DND-41 (cell line): ENCODE results near the gene EXOC3L2.

Source experiments
- ATAC-seq: fragments of 200-7000 bp; cut with Tn5 transposase; 3 replicates; pipeline ENCODE4 v1.9.1; 2021; ENCODE audit warnings: low read depth; ENCODE audit not compliant: insufficient read depth
- DNase-seq: peaks from one replicate; pipeline ENCODE4 v3.0.0-alpha.2; 2020
- H2AFZ ChIP-seq: 2 replicates; pipeline ENCODE4 v1.6.0; 2012; ENCODE audit warnings: low read depth, low read length
- H3K27ac ChIP-seq: 2 replicates; pipeline ENCODE4 v1.5.1; 2012; ENCODE audit warnings: low read length, inconsistent platforms
- H3K27me3 ChIP-seq: fragments of 200-600 bp; sonication (generic); 2 replicates; pipeline ENCODE4 v1.6.0; 2012; ENCODE audit warnings: low read length, mild to moderate bottlenecking, inconsistent platforms; ENCODE audit not compliant: insufficient read depth, poor library complexity
- H3K36me3 ChIP-seq: 2 replicates; pipeline ENCODE4 v1.5.1; 2012; ENCODE audit warnings: low read length, inconsistent platforms; ENCODE audit not compliant: insufficient read depth
- H3K4me1 ChIP-seq: 2 replicates; pipeline ENCODE4 v1.5.1; 2012; ENCODE audit warnings: mild to moderate bottlenecking, low read length; ENCODE audit not compliant: insufficient read depth
- H3K4me2 ChIP-seq: 2 replicates; pipeline ENCODE4 v1.6.0; 2012; ENCODE audit warnings: mild to moderate bottlenecking, moderate library complexity, low read length, inconsistent platforms; ENCODE audit not compliant: insufficient read depth
- H3K4me3 ChIP-seq, 2 experiments: fragments of 200-600 bp in 1 of 2; shearing (Covaris generic) in 1 of 2; 2 replicates each; pipeline ENCODE4 v1.5.1; 2012 to 2016; ENCODE audit warnings: inconsistent platforms in 2 of 2, low read length in 2 of 2, mild to moderate bottlenecking in 2 of 2, low read depth in 1 of 2, moderate library complexity in 1 of 2
- H3K79me2 ChIP-seq: 2 replicates; pipeline ENCODE4 v1.6.0; 2012; ENCODE audit warnings: low read length, inconsistent platforms; ENCODE audit not compliant: insufficient read depth
- H3K9ac ChIP-seq: 2 replicates; pipeline ENCODE4 v1.6.0; 2012; ENCODE audit warnings: low read depth, mild to moderate bottlenecking, inconsistent platforms, low read length, moderate library complexity
- H3K9me3 ChIP-seq: 2 replicates; pipeline ENCODE4 v1.5.1; 2012; ENCODE audit warnings: low read length, moderate library complexity, mild to moderate bottlenecking, inconsistent platforms; ENCODE audit not compliant: insufficient read depth, severe bottlenecking
- H4K20me1 ChIP-seq: 2 replicates; pipeline ENCODE4 v1.6.0; 2012; ENCODE audit warnings: low read length; ENCODE audit not compliant: insufficient read depth
- EZH2 ChIP-seq: IDR thresholded peaks from 3 replicates; pipeline ENCODE4 v1.6.1; 2012; ENCODE audit warnings: borderline replicate concordance, low read depth, mild to moderate bottlenecking, moderate library complexity, low read length, inconsistent platforms; ENCODE audit not compliant: severe bottlenecking
- TF ChIP-seq, protein P1 (sequence below): IDR thresholded peaks from 2 replicates; pipeline ENCODE4 v1.5.1; 2012; ENCODE audit warnings: borderline replicate concordance, low read length, moderate library complexity, mild to moderate bottlenecking; ENCODE audit not compliant: poor library complexity, severe bottlenecking; ENCODE audit errors: extremely low read depth

Gene EXOC3L2

DNA sequence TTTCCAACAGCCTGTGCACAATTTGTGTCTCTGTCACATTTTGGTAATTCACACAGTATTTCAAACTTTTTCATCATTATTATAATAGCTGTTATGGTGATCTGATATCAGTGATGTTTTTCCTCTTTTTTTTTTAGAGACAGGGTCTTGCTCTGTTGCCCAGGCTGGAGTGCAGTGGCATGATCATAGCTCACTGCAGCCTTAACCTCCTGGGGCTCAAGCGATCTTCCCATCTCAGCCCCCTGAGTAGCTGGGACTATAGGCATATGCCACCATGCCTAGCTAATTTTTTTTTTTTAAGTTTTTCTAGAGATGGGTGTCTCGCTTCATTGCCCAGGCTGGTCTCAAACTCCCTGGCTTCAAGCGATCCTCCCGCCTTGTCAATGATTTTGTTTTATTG is 11.6 kb upstream of the EXOC3L2 start:
- Histone ChIP-seq H3K9me3 (no peaks in the 10 kb centered on the region), H4K20me1 (peaks cover 28% of the 10 kb centered on the region), H3K36me3 (peaks cover 9% of the 10 kb centered on the region; the same call in 1 of the 2 replicates), H3K27ac (no peak overlapping the region), H2AFZ (no peak overlapping the region), H3K4me2 (no peak overlapping the region), H3K4me3 (no peak overlapping the region), H3K27me3 (no peaks in the 10 kb centered on the region), H3K9ac (no peak overlapping the region), H3K4me1 (peaks cover 24% of the 10 kb centered on the region), H3K79me2 (peaks cover 42% of the 10 kb centered on the region)
- no peak for TF ChIP-seq EZH2
- TF ChIP-seq, protein P1, sequence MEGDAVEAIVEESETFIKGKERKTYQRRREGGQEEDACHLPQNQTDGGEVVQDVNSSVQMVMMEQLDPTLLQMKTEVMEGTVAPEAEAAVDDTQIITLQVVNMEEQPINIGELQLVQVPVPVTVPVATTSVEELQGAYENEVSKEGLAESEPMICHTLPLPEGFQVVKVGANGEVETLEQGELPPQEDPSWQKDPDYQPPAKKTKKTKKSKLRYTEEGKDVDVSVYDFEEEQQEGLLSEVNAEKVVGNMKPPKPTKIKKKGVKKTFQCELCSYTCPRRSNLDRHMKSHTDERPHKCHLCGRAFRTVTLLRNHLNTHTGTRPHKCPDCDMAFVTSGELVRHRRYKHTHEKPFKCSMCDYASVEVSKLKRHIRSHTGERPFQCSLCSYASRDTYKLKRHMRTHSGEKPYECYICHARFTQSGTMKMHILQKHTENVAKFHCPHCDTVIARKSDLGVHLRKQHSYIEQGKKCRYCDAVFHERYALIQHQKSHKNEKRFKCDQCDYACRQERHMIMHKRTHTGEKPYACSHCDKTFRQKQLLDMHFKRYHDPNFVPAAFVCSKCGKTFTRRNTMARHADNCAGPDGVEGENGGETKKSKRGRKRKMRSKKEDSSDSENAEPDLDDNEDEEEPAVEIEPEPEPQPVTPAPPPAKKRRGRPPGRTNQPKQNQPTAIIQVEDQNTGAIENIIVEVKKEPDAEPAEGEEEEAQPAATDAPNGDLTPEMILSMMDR: no peak
- DNase-seq (no peak), ATAC-seq (no peak)

DNA sequence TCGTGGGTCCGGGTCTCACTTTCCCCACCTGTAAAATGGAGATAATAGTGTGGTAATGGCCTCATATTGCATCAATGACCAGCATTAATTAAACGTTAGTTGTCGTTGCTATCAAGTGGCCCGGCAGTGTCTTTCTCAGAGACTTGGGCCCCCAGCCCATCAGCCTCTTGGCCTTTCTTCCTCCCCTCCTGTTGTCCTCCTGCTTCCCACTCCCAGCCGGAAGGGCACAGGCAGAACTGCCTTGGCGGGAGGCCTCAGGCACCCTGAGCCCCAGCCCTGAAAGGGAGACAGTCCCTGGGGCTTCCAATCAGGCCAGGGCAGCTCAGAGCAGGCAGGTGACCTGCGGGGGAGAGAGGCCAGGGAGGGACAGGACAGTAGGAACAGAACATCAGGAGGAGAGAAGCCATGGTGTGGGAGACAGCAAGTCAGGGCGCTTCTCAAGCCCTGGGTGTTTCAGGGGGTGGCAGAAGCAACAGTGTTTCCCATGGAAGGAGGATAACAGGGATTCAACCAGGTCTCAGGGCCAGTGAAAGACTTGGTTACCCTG is 10.5 kb upstream of the EXOC3L2 start:
- peaks cover 26% of the 10 kb centered on the region for H3K4me1 ChIP-seq
- H2AFZ ChIP-seq: no peak overlapping the region
- H3K4me3 ChIP-seq: no peak overlapping the region
- no peaks in the 10 kb centered on the region for H3K9me3 ChIP-seq
- H3K27ac ChIP-seq: no peak overlapping the region
- H3K9ac ChIP-seq: no peak overlapping the region
- H3K79me2 ChIP-seq: peaks cover 46% of the 10 kb centered on the region
- ATAC-seq: no peak
- DNase-seq: no peak
- no peaks in the 10 kb centered on the region for H3K27me3 ChIP-seq
- H4K20me1 ChIP-seq: peaks cover 28% of the 10 kb centered on the region
- no peak for TF ChIP-seq EZH2
- TF ChIP-seq, protein P1: no peak
- peaks cover 9% of the 10 kb centered on the region; the same call in 1 of the 2 replicates for H3K36me3 ChIP-seq
- H3K4me2 ChIP-seq: no peak overlapping the region

DNA sequence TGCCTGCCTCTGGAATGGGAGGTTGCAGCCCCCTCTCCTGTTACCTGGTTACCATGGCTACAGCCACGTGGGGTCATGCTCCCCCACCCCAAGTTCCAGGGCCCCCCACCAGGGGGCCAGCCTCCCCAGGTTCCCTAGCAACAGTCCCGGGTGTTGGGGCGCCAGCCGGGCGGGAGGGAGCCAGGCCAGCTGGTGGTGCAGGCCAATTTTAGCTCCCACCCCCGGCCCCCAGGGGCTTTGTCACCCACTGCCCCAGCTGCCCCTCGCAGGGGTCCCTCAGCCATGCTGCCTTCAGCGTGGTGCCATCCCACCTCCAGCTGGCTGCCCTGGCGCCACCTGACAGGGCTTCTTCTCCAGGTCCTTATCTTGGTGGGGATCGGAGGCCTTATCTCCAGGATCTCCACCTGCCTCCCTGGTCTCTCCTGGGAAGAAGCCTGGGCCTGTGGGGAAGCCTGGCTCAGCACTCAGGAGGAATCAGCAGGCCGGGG is 8.9 kb upstream of the EXOC3L2 start:
- peaks cover 46% of the 10 kb centered on the region for H3K79me2 ChIP-seq
- no peaks in the 10 kb centered on the region for H3K9me3 ChIP-seq
- H3K27ac ChIP-seq: no peak overlapping the region
- no peak overlapping the region; a peak in 1 of 4 replicates for H3K4me3 ChIP-seq
- ATAC-seq: no peak
- H3K4me1 ChIP-seq: peaks cover 35% of the 10 kb centered on the region
- H3K9ac ChIP-seq: no peak overlapping the region
- no peak overlapping the region for H2AFZ ChIP-seq
- H3K4me2 ChIP-seq: peak overlapping the region; percentile 83
- peak; percentile 12 for DNase-seq
- peaks cover 9% of the 10 kb centered on the region; the same call in 1 of the 2 replicates for H3K36me3 ChIP-seq
- H4K20me1 ChIP-seq: peaks cover 28% of the 10 kb centered on the region
- no peaks in the 10 kb centered on the region for H3K27me3 ChIP-seq
- no peak for TF ChIP-seq EZH2
- TF ChIP-seq, protein P1: peak; percentile 45
